PC-3 (cell line): ENCODE results near the gene CRIP3. TPM values are rescaled to one million over a fixed set of nuclear protein-coding genes. Genes with fewer than 3 reads are reported as not detected.
A peak's percentile ranks its signal among the peaks of the same experiment; 100 is the strongest.

Source experiments
- ATAC-seq: fragments of 200-7000 bp; cut with Tn5 transposase; 2 replicates; pipeline ENCODE4 v1.9.1; 2020; ENCODE audit warnings: mild to moderate bottlenecking, moderate library complexity
- BruUV-seq: library from RNA; stranded (reverse); fragments of 400-500 nt; replicated peaks from 2 replicates; lab custom pipeline; 2021; lab: Mats Ljungman, UMichigan
- CTCF ChIA-PET: fragments of 300-600 bp; sonication (Branson Sonifier 250); formaldehyde crosslinking; loops from one replicate; lab custom pipeline; 2022; ENCODE audit warnings: antibody characterized with exemption; lab: Charles Lee
- POLR2A ChIA-PET: fragments of 300-600 bp; sonication (Branson Sonifier 250); formaldehyde crosslinking; loops from one replicate; lab custom pipeline; 2022; ENCODE audit warnings: antibody characterized with exemption; ENCODE audit not compliant: unreplicated experiment; lab: Charles Lee
- DNase-seq: peaks from one replicate; pipeline ENCODE4 v3.0.0-alpha.2; 2015
- H2AFZ ChIP-seq: fragments of 300-600 bp; sonication (generic); 2 replicates; pipeline ENCODE4 v1.6.0; 2016; ENCODE audit warnings: antibody characterized with exemption, low read length
- H3F3A ChIP-seq: fragments of 300-600 bp; sonication (generic); one replicate; pipeline ENCODE4 v1.6.0; 2017; ENCODE audit warnings: antibody characterized with exemption, low read length, control low read depth, mild to moderate bottlenecking; ENCODE audit not compliant: unreplicated experiment
- H3K27ac ChIP-seq: fragments of 300-600 bp; sonication (generic); 2 replicates; pipeline ENCODE4 v1.5.1; 2016; ENCODE audit warnings: mild to moderate bottlenecking, low read length
- H3K27me3 ChIP-seq: fragments of 300-600 bp; sonication (generic); 2 replicates; pipeline ENCODE4 v1.6.1; 2016; ENCODE audit warnings: low read length, mixed read lengths
- H3K36me3 ChIP-seq: fragments of 300-600 bp; sonication (generic); 2 replicates; pipeline ENCODE4 v1.6.1; 2016; ENCODE audit warnings: low read depth, mixed run types, low read length, mixed read lengths
- H3K4me1 ChIP-seq: fragments of 300-600 bp; sonication (generic); 2 replicates; pipeline ENCODE4 v1.5.1; 2016; ENCODE audit warnings: low read length; ENCODE audit not compliant: insufficient read depth
- H3K4me2 ChIP-seq: fragments of 300-600 bp; sonication (generic); 2 replicates; pipeline ENCODE4 v1.6.0; 2016; ENCODE audit warnings: low read length
- H3K4me3 ChIP-seq: fragments of 300-600 bp; sonication (generic); 2 replicates; pipeline ENCODE4 v1.5.1; 2016; ENCODE audit warnings: mild to moderate bottlenecking, low read length, mixed read lengths
- H3K79me2 ChIP-seq: fragments of 300-600 bp; sonication (generic); 2 replicates; pipeline ENCODE4 v1.6.1; 2017; ENCODE audit warnings: low read length, mixed read lengths
- H3K9ac ChIP-seq: fragments of 300-600 bp; sonication (generic); 2 replicates; pipeline ENCODE4 v1.6.0; 2016; ENCODE audit warnings: mild to moderate bottlenecking, low read length
- H3K9me2 ChIP-seq: fragments of 300-600 bp; sonication (generic); replicated peaks from 2 replicates; pipeline ENCODE4 v1.6.1; 2016; ENCODE audit warnings: mixed run types, low read length, mixed read lengths
- H3K9me3 ChIP-seq: fragments of 300-600 bp; sonication (generic); 2 replicates; pipeline ENCODE4 v1.6.1; 2016; ENCODE audit warnings: low read length, mixed read lengths
- H4K20me1 ChIP-seq: fragments of 300-600 bp; sonication (generic); 2 replicates; pipeline ENCODE4 v1.6.1; 2016; ENCODE audit warnings: low read length, mixed read lengths
- CTCF ChIP-seq: fragments of 300-600 bp; sonication (generic); conservative IDR thresholded peaks from 2 replicates; pipeline ENCODE4 v1.5.1; 2017; ENCODE audit warnings: antibody characterized with exemption, low read depth, mild to moderate bottlenecking, low read length
- EZH2 ChIP-seq: fragments of 300-600 bp; sonication (generic); IDR thresholded peaks from one replicate; pipeline ENCODE4 v1.6.1; 2017; ENCODE audit warnings: antibody characterized with exemption, mild to moderate bottlenecking, low read length; ENCODE audit not compliant: unreplicated experiment
- EZH2phosphoT487 ChIP-seq: fragments of 300-600 bp; sonication (generic); IDR thresholded peaks from 2 replicates; pipeline ENCODE4 v1.6.1; 2018; ENCODE audit warnings: mild to moderate bottlenecking, antibody characterized with exemption, low read length, borderline replicate concordance
- intact Hi-C: fragments of 100-400 bp; cut with micrococcal nuclease; formaldehyde crosslinking; loops from 2 replicates; pipeline ENCODE4 v1.9.0; 2023
- total RNA-seq: library from RNA; depleted of rRNA; stranded (reverse); fragments of >200 nt; gene quantifications from 2 replicates; pipeline ENCODE4 v1.2.3, GENCODE V29; 2014

The CRIP3 gene
- total RNA-seq, 1 experiment from 2014 or later, result 0.29 TPM

GRCh38 chr6:43286980-43287716, 21.5 kb downstream of the CRIP3 start:
- H3K4me3 ChIP-seq, result no peak overlapping the region
- CTCF ChIA-PET, result no interaction called here
- no peak for TF ChIP-seq EZH2phosphoT487
- 0 out of 2 replicates have a peak, but pooled peaks have one; percentile 12 for TF ChIP-seq CTCF
- TF ChIP-seq EZH2, result no peak
- ATAC-seq (no peak), DNase-seq (no peak)
- H3K9me2 ChIP-seq, result no peaks in the 10 kb centered on the region
- H3K4me1 ChIP-seq, result peaks cover 4% of the 10 kb centered on the region; the same call in 1 of the 2 replicates
- H4K20me1 ChIP-seq, result no peaks in the 10 kb centered on the region
- intact Hi-C loops, result no loop called here
- H3K4me2 ChIP-seq, result no peak overlapping the region
- POLR2A ChIA-PET, result no interaction called here
- H3F3A ChIP-seq, result no peaks in the 10 kb centered on the region
- H3K27ac ChIP-seq, result no peak overlapping the region
- H3K27me3 ChIP-seq, result peaks cover 8% of the 10 kb centered on the region; the same call in 1 of the 2 replicates
- H3K79me2 ChIP-seq, result no peaks in the 10 kb centered on the region
- BruUV-seq, result no TSS peak
- no peaks in the 10 kb centered on the region for H3K9me3 ChIP-seq
- no peak overlapping the region for H3K9ac ChIP-seq
- H3K36me3 ChIP-seq, result no peaks in the 10 kb centered on the region
- H2AFZ ChIP-seq, result no peak overlapping the region

- H3K9me3 ChIP-seq, result no peaks in the 10 kb centered on the region
- ChIA-PET POLR2A (no interaction called here), CTCF (no interaction called here)
- TF ChIP-seq EZH2, result no peak
- TF ChIP-seq EZH2phosphoT487, result no peak
- no peak for TF ChIP-seq CTCF
- H3K9ac ChIP-seq, result no peak overlapping the region
- H3F3A ChIP-seq, result no peaks in the 10 kb centered on the region
- peaks cover 4% of the 10 kb centered on the region; the same call in 1 of the 2 replicates for H3K4me1 ChIP-seq
- no peaks in the 10 kb centered on the region for H3K36me3 ChIP-seq
- no peak overlapping the region for H2AFZ ChIP-seq
- intact Hi-C loops, result no loop called here
- no peaks in the 10 kb centered on the region for H3K9me2 ChIP-seq
- H3K4me3 ChIP-seq, result no peak overlapping the region
- no peaks in the 10 kb centered on the region for H3K79me2 ChIP-seq
- no TSS peak for BruUV-seq
- no peaks in the 10 kb centered on the region for H4K20me1 ChIP-seq
- DNase-seq, result no peak
- no peak for ATAC-seq
- H3K27me3 ChIP-seq, result peaks cover 8% of the 10 kb centered on the region; the same call in 1 of the 2 replicates
- no peak overlapping the region for H3K4me2 ChIP-seq
- H3K27ac ChIP-seq, result no peak overlapping the region
Measured at GRCh38 chr6:43286456-43286979, 22.1 kb downstream of the CRIP3 start.

- H3K4me1 ChIP-seq, result peaks cover 4% of the 10 kb centered on the region; the same call in 1 of the 2 replicates
- DNase-seq (no peak), ATAC-seq (no peak)
- no peaks in the 10 kb centered on the region for H3F3A ChIP-seq
- H3K9me3 ChIP-seq, result no peaks in the 10 kb centered on the region
- BruUV-seq, result no TSS peak
- no peaks in the 10 kb centered on the region for H3K9me2 ChIP-seq
- H3K4me2 ChIP-seq, result no peak overlapping the region
- no peak overlapping the region for H3K4me3 ChIP-seq
- CTCF ChIA-PET, result no interaction called here
- no peaks in the 10 kb centered on the region for H3K36me3 ChIP-seq
- no peak overlapping the region for H3K27ac ChIP-seq
- H3K9ac ChIP-seq, result no peak overlapping the region
- TF ChIP-seq EZH2 (no peak), EZH2phosphoT487 (no peak), CTCF (no peak)
- no peaks in the 10 kb centered on the region for H3K79me2 ChIP-seq
- H2AFZ ChIP-seq, result no peak overlapping the region
- intact Hi-C loops, result no loop called here
- POLR2A ChIA-PET, result no interaction called here
- H3K27me3 ChIP-seq, result peaks cover 8% of the 10 kb centered on the region; the same call in 1 of the 2 replicates
- H4K20me1 ChIP-seq, result no peaks in the 10 kb centered on the region
Measured at GRCh38 chr6:43285832-43286231, 22.8 kb downstream of the CRIP3 start.
